ENCODE data around the gene RBBP5.

DNA sequence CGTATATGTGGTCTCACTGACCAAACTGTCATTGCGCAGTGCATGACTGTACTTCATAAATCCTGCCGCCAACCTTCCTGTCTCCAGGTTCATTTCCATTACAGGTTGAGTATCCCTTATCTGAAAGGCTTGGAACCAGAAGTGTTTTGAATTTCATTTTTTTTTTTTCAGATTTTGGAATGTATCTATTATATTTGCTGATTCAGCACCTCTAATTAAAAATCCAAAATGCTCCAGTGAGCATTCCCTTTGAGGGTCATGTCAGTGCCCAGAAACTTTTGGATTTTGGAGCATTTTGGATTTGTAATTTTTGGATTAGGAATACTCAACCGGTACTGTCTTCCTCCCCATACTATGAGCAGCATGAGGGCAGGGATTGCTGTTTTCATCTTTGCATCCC lies 30.7 kb upstream of the RBBP5 start:
- TF ChIP-seq CTCF (IDR thresholded peaks at IDR 0.05) = no peak
- TF ChIP-seq EZH2 (IDR thresholded peaks at IDR 0.05; ENCODE audit: borderline replicate concordance, insufficient read depth, low read depth, low read length, poor library complexity, severe bottlenecking) = no peak

All from B cell (primary cell).